NT2/D1 (cell line): ENCODE measurements around the gene ABCB8.

Source experiments
- SUZ12 ChIP-seq: IDR thresholded peaks from 2 replicates; pipeline ENCODE4 v1.6.1; 2011; ENCODE audit not compliant: insufficient read length, insufficient read depth; ENCODE audit errors: extremely low read depth
- YY1 ChIP-seq: IDR thresholded peaks from 2 replicates; pipeline ENCODE4 v1.6.1; 2011; ENCODE audit not compliant: insufficient read length, insufficient read depth
- ZNF274 ChIP-seq: IDR thresholded peaks from 2 replicates; pipeline ENCODE4 v1.6.1; 2011; ENCODE audit warnings: mild to moderate bottlenecking, low read depth, low read length

GRCh38 chr7:150988230-150989226 is 39.7 kb upstream of the ABCB8 start:
- TF ChIP-seq YY1 (no peak), ZNF274 (no peak), SUZ12 (no peak)
